Measurements from ENCODE around the gene GULP1.

DNA sequence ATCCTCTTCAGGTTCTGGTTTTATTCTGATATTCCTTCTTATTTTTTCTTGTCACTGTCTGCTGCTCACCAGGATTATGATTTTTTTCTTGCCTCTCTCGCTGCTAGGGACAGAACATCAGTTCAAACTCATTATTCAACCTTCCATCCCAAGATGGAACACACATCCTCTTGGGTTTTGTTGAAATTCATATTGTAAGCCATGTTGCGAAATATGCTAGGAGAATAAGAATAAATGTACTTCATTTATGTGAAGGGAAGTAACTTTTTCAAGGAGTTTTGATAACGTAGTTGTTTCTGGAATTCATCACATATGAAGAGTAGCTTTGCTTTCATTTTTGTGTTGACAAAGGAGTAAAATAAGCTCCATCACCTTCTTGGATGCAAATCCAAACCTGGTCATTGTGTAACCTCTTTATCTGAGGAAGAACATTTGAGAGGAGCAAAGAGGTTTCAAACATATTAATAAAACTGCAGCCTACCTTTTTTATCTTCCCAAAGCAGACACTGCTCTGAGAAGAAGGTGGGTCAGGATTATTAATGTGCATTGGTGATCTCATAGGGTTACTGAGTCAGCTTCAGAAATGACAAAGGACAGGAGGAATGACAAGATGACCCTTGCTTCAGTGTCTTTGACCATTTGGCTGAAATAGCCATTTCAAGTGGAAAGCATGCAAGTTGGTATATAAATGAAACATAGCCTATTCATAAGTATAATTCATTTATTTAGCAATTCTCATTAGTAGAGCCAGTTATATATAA is 280.0 kb downstream of the GULP1 start:
- TF ChIP-seq, protein P1, sequence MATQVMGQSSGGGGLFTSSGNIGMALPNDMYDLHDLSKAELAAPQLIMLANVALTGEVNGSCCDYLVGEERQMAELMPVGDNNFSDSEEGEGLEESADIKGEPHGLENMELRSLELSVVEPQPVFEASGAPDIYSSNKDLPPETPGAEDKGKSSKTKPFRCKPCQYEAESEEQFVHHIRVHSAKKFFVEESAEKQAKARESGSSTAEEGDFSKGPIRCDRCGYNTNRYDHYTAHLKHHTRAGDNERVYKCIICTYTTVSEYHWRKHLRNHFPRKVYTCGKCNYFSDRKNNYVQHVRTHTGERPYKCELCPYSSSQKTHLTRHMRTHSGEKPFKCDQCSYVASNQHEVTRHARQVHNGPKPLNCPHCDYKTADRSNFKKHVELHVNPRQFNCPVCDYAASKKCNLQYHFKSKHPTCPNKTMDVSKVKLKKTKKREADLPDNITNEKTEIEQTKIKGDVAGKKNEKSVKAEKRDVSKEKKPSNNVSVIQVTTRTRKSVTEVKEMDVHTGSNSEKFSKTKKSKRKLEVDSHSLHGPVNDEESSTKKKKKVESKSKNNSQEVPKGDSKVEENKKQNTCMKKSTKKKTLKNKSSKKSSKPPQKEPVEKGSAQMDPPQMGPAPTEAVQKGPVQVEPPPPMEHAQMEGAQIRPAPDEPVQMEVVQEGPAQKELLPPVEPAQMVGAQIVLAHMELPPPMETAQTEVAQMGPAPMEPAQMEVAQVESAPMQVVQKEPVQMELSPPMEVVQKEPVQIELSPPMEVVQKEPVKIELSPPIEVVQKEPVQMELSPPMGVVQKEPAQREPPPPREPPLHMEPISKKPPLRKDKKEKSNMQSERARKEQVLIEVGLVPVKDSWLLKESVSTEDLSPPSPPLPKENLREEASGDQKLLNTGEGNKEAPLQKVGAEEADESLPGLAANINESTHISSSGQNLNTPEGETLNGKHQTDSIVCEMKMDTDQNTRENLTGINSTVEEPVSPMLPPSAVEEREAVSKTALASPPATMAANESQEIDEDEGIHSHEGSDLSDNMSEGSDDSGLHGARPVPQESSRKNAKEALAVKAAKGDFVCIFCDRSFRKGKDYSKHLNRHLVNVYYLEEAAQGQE (IDR thresholded peaks at IDR 0.05; ENCODE audit: unreplicated experiment): no peak
- TF ChIP-seq, protein P2, sequence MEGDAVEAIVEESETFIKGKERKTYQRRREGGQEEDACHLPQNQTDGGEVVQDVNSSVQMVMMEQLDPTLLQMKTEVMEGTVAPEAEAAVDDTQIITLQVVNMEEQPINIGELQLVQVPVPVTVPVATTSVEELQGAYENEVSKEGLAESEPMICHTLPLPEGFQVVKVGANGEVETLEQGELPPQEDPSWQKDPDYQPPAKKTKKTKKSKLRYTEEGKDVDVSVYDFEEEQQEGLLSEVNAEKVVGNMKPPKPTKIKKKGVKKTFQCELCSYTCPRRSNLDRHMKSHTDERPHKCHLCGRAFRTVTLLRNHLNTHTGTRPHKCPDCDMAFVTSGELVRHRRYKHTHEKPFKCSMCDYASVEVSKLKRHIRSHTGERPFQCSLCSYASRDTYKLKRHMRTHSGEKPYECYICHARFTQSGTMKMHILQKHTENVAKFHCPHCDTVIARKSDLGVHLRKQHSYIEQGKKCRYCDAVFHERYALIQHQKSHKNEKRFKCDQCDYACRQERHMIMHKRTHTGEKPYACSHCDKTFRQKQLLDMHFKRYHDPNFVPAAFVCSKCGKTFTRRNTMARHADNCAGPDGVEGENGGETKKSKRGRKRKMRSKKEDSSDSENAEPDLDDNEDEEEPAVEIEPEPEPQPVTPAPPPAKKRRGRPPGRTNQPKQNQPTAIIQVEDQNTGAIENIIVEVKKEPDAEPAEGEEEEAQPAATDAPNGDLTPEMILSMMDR (conservative IDR thresholded peaks at IDR 0.05; ENCODE audit: low read depth in 2 of 2): no peak

All from GM23338 (cell line).